ENCODE measurements around the gene BARHL2. TPM values are rescaled to one million over a fixed set of nuclear protein-coding genes. Genes with fewer than 3 reads are reported as not detected.

BARHL2 gene
- total RNA-seq, 2 experiments from 2014 or later, result not detected

DNA sequence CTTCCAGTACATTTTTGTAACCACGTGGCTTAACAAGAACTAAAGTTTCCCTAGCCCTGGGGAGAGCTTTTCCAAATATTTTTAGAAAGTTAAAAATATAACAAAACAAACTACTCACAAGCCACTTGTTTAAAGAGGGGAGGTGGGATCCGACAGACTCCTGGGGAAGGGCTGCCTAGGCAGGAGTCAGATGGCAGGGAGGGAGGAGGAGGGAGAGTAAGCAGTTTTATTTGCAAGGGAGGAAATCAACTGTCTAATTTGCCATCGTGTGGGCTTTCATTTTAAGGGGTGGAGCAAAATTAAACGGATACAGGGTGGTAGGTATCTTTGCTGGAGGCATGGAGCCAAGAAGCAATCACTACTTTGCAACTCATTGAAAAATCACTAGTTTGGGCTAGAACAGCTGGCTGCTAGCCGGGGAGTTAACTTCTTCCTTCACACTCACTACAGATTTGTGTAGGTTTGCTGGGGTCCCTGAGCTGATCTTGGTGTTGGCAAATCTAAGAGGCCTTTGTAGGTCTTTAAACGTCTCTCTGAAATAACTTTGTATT lies 8.8 kb downstream of the BARHL2 start:
- POLR2A ChIA-PET, result no interaction called here
- CTCF ChIA-PET, result interaction anchor here (0.9 to 1.9 kb wide), 3 partner anchors 13 to 20 kb away, joined by 4 to 10 read pairs (median 6); no protein-coding TSS in a partner anchor
- no peak for ATAC-seq

DNA sequence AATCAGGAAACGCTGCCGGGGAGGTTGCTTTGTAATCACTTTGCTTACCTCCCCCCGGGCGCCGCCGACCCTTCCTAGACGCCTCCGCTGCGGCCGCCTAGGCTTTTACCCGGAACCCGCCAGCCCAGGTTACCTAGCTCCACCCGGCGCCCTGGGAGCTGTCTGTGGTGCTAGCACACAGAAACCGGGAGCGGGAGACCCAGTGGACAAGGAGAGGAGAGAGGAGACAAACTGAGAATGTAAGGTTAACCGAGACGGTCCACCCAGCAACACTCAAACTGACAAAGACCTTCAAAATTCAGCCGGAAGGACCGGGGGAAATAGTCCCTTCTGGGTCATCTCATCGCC lies 9.8 kb downstream of the BARHL2 start:
- POLR2A ChIA-PET, result no interaction called here
- no peak overlapping the region for H3K27ac Mint-ChIP-seq

More for the DNA sequence above, 8.8 kb downstream of the BARHL2 start:
- intact Hi-C loops (cut with DNase I, micrococcal nuclease), result no loop called here
- no peaks in the 10 kb centered on the region for H3K36me3 Mint-ChIP-seq (ENCODE audit: low read depth)
- H3K4me1 Mint-ChIP-seq, result peaks cover 10% of the 10 kb centered on the region
- no peak overlapping the region for H3K4me3 Mint-ChIP-seq
- peaks cover 76% of the 10 kb centered on the region for H3K27me3 Mint-ChIP-seq
- DNase-seq, result no peak
- H3K9me3 Mint-ChIP-seq (ENCODE audit: low read depth), result no peaks in the 10 kb centered on the region
- H3K27ac Mint-ChIP-seq, result no peak overlapping the region

DNA sequence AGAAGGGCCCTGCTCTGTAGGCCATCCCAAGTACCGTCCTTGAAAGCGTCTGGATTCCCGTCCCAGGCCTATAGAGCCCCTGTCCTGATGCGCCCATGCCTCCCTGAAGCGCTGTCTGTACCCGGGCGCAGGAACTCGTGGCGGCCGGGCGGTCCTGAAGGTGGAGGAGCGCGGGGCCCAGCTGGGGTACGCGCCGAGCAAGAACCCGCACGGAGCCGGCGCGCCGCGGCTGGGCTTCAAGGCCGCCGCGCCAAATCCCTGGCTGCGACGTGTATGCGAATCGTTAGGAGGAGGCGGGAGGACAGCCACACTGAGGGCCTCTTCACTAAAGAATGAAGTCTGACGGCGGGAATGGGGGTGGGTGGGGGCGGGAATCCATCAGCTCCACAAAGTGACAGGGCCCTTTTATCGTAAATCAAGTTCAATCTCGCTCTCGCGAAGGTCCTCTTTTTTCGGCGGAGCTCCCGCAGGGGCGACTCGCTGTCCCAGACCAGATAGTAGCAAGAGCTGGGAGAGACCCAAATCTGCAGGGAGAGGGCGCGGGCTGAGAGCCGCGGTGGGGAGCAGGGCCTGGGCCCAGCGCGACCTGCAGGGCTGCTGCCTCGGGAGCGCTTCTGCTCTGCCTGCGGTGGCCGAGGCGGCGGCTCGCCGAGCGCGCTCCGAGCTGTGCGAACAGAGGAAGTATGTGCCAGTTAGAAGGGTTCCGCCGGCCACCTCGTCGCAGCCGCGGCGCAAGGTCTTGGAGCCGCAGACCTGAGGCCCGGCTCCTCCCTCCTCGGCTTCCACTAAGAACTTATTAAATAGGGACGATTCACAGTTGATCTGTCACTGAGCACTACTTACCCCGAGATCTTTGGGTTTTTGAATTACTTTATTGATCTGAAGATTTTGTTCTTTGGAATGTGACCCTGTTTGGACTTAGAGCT lies 10.4 kb downstream of the BARHL2 start:
- DNase-seq, result peak; percentile 57
- no peaks in the 10 kb centered on the region for H3K9me3 Mint-ChIP-seq (ENCODE audit: low read depth)
- intact Hi-C loops (cut with DNase I, micrococcal nuclease), result loop anchor here in 1 of 2 experiments (1.0 kb wide), 2 partner anchors 13 to 19 kb away; no protein-coding TSS in a partner anchor
- peaks cover 74% of the 10 kb centered on the region for H3K27me3 Mint-ChIP-seq
- ChIA-PET CTCF (interaction anchor here (0.6 to 1.9 kb wide), 4 partner anchors 15 to 458 kb away, joined by 3 to 10 read pairs (median 4); no protein-coding TSS in a partner anchor), POLR2A (no interaction called here)
- peak; percentile 51 for ATAC-seq
- no peaks in the 10 kb centered on the region for H3K36me3 Mint-ChIP-seq (ENCODE audit: low read depth)
- H3K27ac Mint-ChIP-seq, result no peak overlapping the region
- H3K4me1 Mint-ChIP-seq, result peaks cover 10% of the 10 kb centered on the region
- peak overlapping the region; percentile 20 for H3K4me3 Mint-ChIP-seq

More for the DNA sequence above, 9.8 kb downstream of the BARHL2 start:
- DNase-seq (peak; percentile 46), ATAC-seq (peak; percentile 26)
- Mint-ChIP-seq H3K4me1 (peaks cover 10% of the 10 kb centered on the region), H3K27me3 (peaks cover 72% of the 10 kb centered on the region), H3K4me3 (peak overlapping the region; percentile 20), H3K9me3 (ENCODE audit: low read depth) (no peaks in the 10 kb centered on the region), H3K36me3 (ENCODE audit: low read depth) (no peaks in the 10 kb centered on the region)
- CTCF ChIA-PET, result interaction anchor here (0.6 to 1.9 kb wide), 4 partner anchors 15 to 458 kb away, joined by 3 to 10 read pairs (median 4); no protein-coding TSS in a partner anchor
- intact Hi-C loops (cut with DNase I, micrococcal nuclease), result loop anchor here in 1 of 2 experiments (1.0 kb wide), 2 partner anchors 12 to 18 kb away; no protein-coding TSS in a partner anchor

DNA sequence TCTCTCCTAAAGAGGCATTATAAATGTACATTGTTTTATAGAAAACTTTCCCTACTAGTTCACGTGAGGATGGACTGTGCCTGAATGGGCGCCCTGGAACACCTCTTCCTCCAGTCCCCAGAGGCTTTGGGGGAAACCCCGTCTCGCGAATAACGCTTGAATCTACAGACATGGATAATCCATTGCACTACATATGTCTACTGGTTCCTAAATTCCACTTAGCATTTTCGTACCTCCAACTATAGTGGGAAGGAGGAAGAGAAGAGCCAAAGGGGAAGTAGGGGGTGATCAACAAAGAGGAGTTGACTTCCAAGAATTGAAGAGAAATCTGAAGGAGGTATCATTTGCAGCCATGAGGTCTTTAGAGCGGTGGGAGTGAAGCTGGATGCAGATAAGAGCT lies 11.1 kb downstream of the BARHL2 start:
- H3K27me3 Mint-ChIP-seq, result peaks cover 75% of the 10 kb centered on the region
- no peak overlapping the region for H3K27ac Mint-ChIP-seq
- no peaks in the 10 kb centered on the region for H3K9me3 Mint-ChIP-seq (ENCODE audit: low read depth)
- H3K4me3 Mint-ChIP-seq, result no peak overlapping the region
- ATAC-seq, result no peak
- H3K36me3 Mint-ChIP-seq (ENCODE audit: low read depth), result no peaks in the 10 kb centered on the region
- DNase-seq, result no peak
- intact Hi-C loops (cut with DNase I, micrococcal nuclease), result no loop called here
- H3K4me1 Mint-ChIP-seq, result peaks cover 10% of the 10 kb centered on the region
- ChIA-PET CTCF (interaction anchor here (1.0 to 1.7 kb wide), 3 partner anchors 13 to 459 kb away, joined by 3 to 4 read pairs (median 3); no protein-coding TSS in a partner anchor), POLR2A (no interaction called here)

DNA sequence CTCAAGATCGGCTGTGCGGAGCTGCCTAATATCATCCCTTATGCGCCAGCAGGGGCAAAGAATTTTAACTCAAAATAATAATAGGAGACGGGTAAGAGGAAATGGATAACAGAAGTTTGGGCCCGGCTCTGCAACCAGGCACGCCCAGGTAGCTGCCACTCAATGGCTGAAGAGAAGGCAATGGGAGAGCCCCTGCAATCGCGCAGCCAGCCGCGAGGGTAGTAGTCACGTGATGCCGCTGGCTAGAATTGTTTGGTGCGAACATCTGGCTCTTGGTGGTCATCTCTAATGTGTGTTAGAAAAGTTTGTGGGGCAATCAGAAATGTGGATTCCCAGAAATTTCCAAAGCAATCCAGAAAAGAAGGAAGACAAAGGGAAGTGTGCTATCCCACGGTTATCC lies 12.3 kb downstream of the BARHL2 start:
- peaks cover 10% of the 10 kb centered on the region for H3K4me1 Mint-ChIP-seq
- POLR2A ChIA-PET, result no interaction called here
- ATAC-seq (no peak), DNase-seq (no peak)
- CTCF ChIA-PET, result interaction anchor here (1.0 to 1.3 kb wide), 2 partner anchors 14 to 17 kb away, joined by 3 read pairs; no protein-coding TSS in a partner anchor
- no peaks in the 10 kb centered on the region for H3K36me3 Mint-ChIP-seq (ENCODE audit: low read depth)
- H3K9me3 Mint-ChIP-seq (ENCODE audit: low read depth), result no peaks in the 10 kb centered on the region
- H3K27me3 Mint-ChIP-seq, result peaks cover 67% of the 10 kb centered on the region
- no peak overlapping the region for H3K4me3 Mint-ChIP-seq
- intact Hi-C loops (cut with DNase I, micrococcal nuclease), result no loop called here
- no peak overlapping the region for H3K27ac Mint-ChIP-seq

DNA sequence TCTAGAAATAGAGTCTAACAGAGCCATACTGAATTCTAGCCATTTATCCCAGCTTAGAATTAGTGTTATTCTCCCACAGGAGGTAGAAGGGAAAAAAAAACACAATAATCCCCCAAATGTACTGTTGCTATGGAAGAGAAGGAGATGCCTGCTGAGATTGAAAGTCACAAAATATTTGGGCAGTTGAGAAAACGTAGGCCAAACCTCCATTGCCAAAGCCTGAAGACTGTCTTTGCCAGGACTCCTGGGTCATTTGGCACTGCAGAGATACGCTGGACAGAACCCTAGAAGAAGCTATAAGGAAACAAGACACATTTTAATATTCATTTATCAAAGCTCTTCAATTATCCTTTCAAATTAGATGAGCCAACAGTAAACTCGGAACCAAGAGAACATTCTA lies 22.3 kb downstream of the BARHL2 start:
- DNase-seq, result no peak
- ChIA-PET CTCF (interaction anchor here (0.7 kb wide), 1 partner anchor 544 kb away, joined by 3 read pairs; no protein-coding TSS in a partner anchor), POLR2A (interaction anchor here (0.6 kb wide), 2 partner anchors 54 to 423 kb away, joined by 4 to 5 read pairs; no protein-coding TSS in a partner anchor)
- Mint-ChIP-seq H3K36me3 (ENCODE audit: low read depth) (no peaks in the 10 kb centered on the region), H3K4me3 (no peak overlapping the region), H3K27me3 (peaks cover 19% of the 10 kb centered on the region), H3K9me3 (ENCODE audit: low read depth) (no peaks in the 10 kb centered on the region), H3K27ac (no peak overlapping the region), H3K4me1 (no peaks in the 10 kb centered on the region)
- ATAC-seq, result no peak
- intact Hi-C loops (cut with DNase I, micrococcal nuclease), result no loop called here

DNA sequence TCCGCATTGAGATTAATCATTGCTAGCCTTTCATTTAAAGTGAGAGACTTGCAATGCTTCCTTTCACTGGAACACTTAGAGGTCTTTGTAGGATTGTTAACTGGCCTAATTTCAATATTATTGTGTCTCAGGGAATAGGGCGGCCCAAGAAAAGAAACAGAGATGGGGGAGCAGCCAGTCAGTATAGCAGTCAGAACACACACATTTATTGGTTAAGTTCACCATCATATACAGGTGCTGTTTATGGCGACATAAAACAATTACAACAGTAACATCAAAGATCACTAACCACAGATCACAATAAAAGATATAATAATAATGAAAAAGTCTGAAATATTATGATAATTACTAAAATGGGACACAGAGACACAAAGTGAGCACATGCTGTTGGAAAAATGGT lies 29.4 kb downstream of the BARHL2 start:
- peaks cover 25% of the 10 kb centered on the region for H3K27me3 Mint-ChIP-seq
- H3K9me3 Mint-ChIP-seq (ENCODE audit: low read depth), result no peaks in the 10 kb centered on the region
- no peak overlapping the region for H3K4me3 Mint-ChIP-seq
- no peak overlapping the region for H3K27ac Mint-ChIP-seq
- H3K36me3 Mint-ChIP-seq (ENCODE audit: low read depth), result no peaks in the 10 kb centered on the region
- intact Hi-C loops (cut with DNase I, micrococcal nuclease), result no loop called here
- POLR2A ChIA-PET, result no interaction called here
- ATAC-seq (no peak), DNase-seq (no peak)
- H3K4me1 Mint-ChIP-seq, result no peaks in the 10 kb centered on the region
- CTCF ChIA-PET, result no interaction called here

DNA sequence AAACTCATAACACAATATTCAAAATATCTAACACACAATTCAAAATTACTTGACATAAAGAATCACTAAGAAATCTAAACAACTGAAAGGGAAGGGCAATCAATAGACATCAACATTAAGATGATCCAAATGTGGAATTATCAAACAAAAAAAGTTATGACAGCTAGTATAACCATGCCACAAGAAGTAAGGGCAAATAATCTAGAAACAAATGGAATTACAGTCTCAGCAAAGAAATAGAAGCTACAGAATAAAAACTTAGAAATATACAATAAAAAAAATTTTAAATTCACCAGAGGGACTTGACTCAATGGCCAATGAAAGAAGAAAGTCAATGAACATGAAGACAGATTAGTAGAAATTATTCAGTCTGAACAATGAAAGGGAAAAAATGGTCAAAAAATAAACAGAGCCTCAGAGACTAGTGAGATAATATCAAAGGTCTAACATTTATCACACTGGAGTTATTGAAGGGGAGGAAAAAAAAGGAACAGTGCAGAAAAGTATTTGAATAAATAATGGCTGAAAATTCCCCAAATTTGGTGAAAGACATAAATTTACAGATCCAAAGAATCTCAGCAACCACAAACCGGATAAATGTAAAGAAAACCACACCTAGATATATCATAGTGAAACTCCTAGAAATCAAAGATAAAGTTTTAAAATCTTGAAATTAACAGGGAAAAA lies 41.8 kb downstream of the BARHL2 start:
- Mint-ChIP-seq H3K4me3 (no peak overlapping the region), H3K27ac (no peak overlapping the region), H3K36me3 (ENCODE audit: low read depth) (no peaks in the 10 kb centered on the region), H3K27me3 (peaks cover 11% of the 10 kb centered on the region), H3K4me1 (no peaks in the 10 kb centered on the region), H3K9me3 (ENCODE audit: low read depth) (peaks cover 17% of the 10 kb centered on the region)
- ChIA-PET CTCF (interaction anchor here (1.5 kb wide), 1 partner anchor 10 kb away, joined by 4 read pairs; no protein-coding TSS in a partner anchor), POLR2A (no interaction called here)
- DNase-seq, result no peak
- ATAC-seq, result no peak
- intact Hi-C loops (cut with DNase I, micrococcal nuclease), result no loop called here

DNA sequence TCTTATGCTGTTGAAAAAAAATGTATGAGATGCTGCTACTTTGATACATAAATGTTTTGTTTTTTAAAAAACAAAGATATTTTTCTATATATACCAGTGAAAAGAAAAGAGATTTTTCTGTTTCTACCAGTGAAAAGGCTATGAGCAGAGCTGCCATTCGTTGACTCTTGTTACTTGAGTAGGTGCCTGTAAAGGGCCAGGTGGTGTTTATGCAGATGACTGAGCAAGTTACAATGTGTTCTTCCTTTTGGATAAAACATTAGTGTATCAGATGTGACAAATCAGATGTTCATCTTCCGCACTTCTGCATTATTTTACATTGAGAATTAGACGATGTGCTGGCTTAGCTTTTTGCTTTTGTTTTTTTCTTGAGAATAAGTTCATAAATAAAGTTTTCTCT lies 45.4 kb downstream of the BARHL2 start:
- ChIA-PET CTCF (interaction anchor here (0.7 to 0.8 kb wide), 2 partner anchors 58 to 192 kb away, joined by 3 to 4 read pairs; no protein-coding TSS in a partner anchor), POLR2A (no interaction called here)
- no peak for ATAC-seq
- Mint-ChIP-seq H3K4me1 (no peaks in the 10 kb centered on the region), H3K36me3 (ENCODE audit: low read depth) (no peaks in the 10 kb centered on the region), H3K9me3 (ENCODE audit: low read depth) (peaks cover 17% of the 10 kb centered on the region), H3K27me3 (peaks cover 15% of the 10 kb centered on the region), H3K4me3 (no peak overlapping the region), H3K27ac (no peak overlapping the region)
- intact Hi-C loops (cut with DNase I, micrococcal nuclease), result no loop called here
- no peak for DNase-seq

DNA sequence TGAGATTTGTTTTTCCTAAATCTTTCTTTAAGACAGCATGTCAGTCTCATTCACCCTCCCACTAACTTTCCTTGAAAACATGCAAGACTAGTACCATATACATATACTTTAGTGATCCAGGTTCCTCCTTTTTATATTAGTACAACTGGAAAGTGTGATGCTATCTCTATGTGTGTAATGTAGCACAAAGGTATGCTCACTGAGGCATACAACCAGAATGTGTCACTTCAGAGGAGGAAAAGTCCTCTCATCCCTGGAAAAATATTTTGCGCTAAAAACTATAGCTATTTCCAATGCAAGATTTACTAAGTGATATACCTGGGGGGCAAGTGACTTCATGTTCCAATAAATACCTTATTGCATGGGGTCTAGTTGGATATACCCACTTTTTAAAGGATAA lies 45.9 kb downstream of the BARHL2 start:
- Mint-ChIP-seq H3K9me3 (ENCODE audit: low read depth) (peaks cover 17% of the 10 kb centered on the region), H3K36me3 (ENCODE audit: low read depth) (no peaks in the 10 kb centered on the region), H3K27ac (no peak overlapping the region), H3K4me3 (no peak overlapping the region), H3K4me1 (no peaks in the 10 kb centered on the region), H3K27me3 (peaks cover 15% of the 10 kb centered on the region)
- DNase-seq (no peak), ATAC-seq (no peak)
- intact Hi-C loops (cut with DNase I, micrococcal nuclease), result no loop called here
- CTCF ChIA-PET, result interaction anchor here (0.8 kb wide), 1 partner anchor 59 kb away, joined by 3 read pairs; no protein-coding TSS in a partner anchor
- POLR2A ChIA-PET, result no interaction called here
